Kidney epithelial cell (primary cell): ENCODE measurements around the gene FOXP1. TPM values are rescaled to one million over a fixed set of nuclear protein-coding genes. Genes with fewer than 3 reads are reported as not detected.

Experiments used
- DNase-seq: peaks from one replicate; pipeline ENCODE4 v3.0.0-alpha.2; 2010; ENCODE audit warnings: low read depth
- H3K27me3 ChIP-seq: 2 replicates; pipeline ENCODE4 v1.6.0; 2011; ENCODE audit warnings: low read length; ENCODE audit not compliant: control insufficient read depth, insufficient read depth
- H3K36me3 ChIP-seq: 2 replicates; pipeline ENCODE4 v1.5.1; 2011; ENCODE audit warnings: low read length; ENCODE audit not compliant: control insufficient read depth, insufficient read depth
- H3K4me3 ChIP-seq: 2 replicates; pipeline ENCODE4 v1.5.1; 2011; ENCODE audit warnings: low read depth, mild to moderate bottlenecking, control low read depth, low read length
- CTCF ChIP-seq: IDR thresholded peaks from 2 replicates; pipeline ENCODE4 v1.5.1; 2011; ENCODE audit warnings: mild to moderate bottlenecking, moderate library complexity, low read length, control low read depth, inconsistent platforms; ENCODE audit not compliant: insufficient read depth, poor library complexity, severe bottlenecking
- total RNA-seq: library from RNA; depleted of rRNA; stranded (reverse); fragments of >200 nt; gene quantifications from 2 replicates; pipeline ENCODE4 v1.2.3, GENCODE V29; 2015

FOXP1 gene
- total RNA-seq, 1 donor from 2014 or later: 75.0 TPM

GRCh38 chr3:71290301-71290700 lies 293.2 kb downstream of the FOXP1 start:
- H3K36me3 ChIP-seq: no peaks in the 10 kb centered on the region
- DNase-seq: no peak
- TF ChIP-seq CTCF: no peak
- H3K27me3 ChIP-seq: no peaks in the 10 kb centered on the region
- no peak overlapping the region for H3K4me3 ChIP-seq

DNA sequence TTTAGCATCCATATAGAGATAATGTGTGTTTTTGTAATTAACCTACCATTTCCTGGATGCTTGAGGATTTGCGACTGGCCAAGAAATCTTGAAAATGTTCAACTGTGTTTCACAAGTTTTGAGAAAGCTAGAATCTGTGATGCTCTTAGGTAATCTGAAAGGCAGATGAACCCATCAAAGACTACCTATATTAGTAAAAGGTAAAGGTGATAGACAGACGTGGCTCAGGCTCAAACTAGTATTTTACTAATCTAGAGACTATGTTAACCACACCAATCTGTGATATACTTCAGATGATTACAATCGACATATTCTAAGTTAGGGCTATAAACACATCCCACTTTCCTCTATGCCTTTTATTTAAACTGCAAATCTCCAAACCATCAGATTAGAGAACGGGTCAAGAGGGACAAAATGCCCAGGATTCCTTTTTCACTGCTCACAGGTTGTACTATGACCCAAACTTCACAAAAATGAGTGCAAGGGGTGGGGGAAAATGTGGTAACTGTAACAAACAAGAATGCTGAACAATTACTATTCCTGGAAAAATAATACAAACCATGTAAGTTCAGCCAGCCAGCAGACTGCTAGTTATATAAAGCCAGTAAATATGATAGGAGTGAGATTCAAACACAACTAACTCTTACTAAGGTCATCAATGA lies 295.1 kb downstream of the FOXP1 start:
- no peak for TF ChIP-seq CTCF
- H3K36me3 ChIP-seq: no peaks in the 10 kb centered on the region
- no peaks in the 10 kb centered on the region for H3K27me3 ChIP-seq
- H3K4me3 ChIP-seq: no peak overlapping the region
- DNase-seq: no peak

DNA sequence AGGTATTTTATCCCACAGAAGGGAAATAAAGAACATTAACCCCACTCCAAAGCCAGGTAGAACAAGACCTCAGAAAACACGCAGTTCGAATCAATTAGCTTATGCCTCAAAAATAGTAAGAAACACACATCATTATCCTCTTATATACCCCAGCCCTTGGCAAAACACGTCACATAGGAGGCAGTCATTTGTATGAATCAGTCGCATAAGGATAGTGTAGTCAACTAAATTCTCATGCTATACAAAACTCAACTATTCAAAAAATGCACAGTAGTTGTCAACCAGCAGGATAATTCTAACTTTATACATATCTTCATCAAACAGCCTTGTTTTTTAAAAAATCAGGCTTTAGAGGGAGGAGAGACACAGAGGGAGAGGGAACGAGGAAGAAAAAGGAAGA lies 298.4 kb downstream of the FOXP1 start:
- no peaks in the 10 kb centered on the region for H3K36me3 ChIP-seq
- no peaks in the 10 kb centered on the region for H3K27me3 ChIP-seq
- no peak for TF ChIP-seq CTCF
- no peak overlapping the region for H3K4me3 ChIP-seq
- DNase-seq: no peak

DNA sequence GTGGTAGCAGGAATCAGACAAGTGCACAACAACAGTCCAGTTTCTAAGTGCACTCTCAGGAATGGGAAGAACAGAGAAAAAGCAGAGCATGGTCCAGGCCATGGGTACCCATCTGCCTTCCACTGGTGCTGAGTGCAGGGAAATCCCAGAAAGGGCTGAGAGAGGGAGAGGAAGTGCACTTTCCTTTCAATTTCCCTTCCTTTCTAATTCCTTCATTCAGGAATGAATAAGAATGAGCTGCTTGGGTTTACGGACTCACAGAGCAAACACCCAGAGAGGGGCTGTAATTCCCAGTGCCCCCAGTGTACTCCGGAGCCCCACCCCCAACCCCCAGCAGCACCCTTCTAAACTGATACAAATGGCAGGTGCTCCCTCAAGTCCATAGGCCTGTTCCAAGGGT lies 300.6 kb downstream of the FOXP1 start:
- TF ChIP-seq CTCF: no peak
- DNase-seq: no peak

GRCh38 chr3:71281280-71281679 lies 302.2 kb downstream of the FOXP1 start:
- Histone ChIP-seq H3K4me3 (no peak overlapping the region), H3K27me3 (no peaks in the 10 kb centered on the region), H3K36me3 (no peaks in the 10 kb centered on the region)
- no peak for DNase-seq
- no peak for TF ChIP-seq CTCF

More for the DNA sequence above, 300.6 kb downstream of the FOXP1 start:
- Histone ChIP-seq H3K36me3 (no peaks in the 10 kb centered on the region), H3K27me3 (no peaks in the 10 kb centered on the region), H3K4me3 (no peak overlapping the region)

- no peaks in the 10 kb centered on the region for H3K36me3 ChIP-seq
- H3K4me3 ChIP-seq: no peak overlapping the region
- no peak for DNase-seq
- no peak for TF ChIP-seq CTCF
- no peaks in the 10 kb centered on the region for H3K27me3 ChIP-seq
These were observed 306.2 kb downstream of the FOXP1 start for GRCh38 chr3:71277341-71277740.
